GM19468 (cell line): Measurements from ENCODE around the gene PYROXD2.

Experiments
- ATAC-seq: cut with Tn5 transposase; IDR thresholded peaks from one replicate; pipeline ENCODE4 v1.9.1; 2021; ENCODE audit warnings: mild to moderate bottlenecking, moderate library complexity, moderate number of reproducible peaks; ENCODE audit not compliant: unreplicated experiment; ENCODE audit errors: extremely low read depth

The PYROXD2 gene

DNA sequence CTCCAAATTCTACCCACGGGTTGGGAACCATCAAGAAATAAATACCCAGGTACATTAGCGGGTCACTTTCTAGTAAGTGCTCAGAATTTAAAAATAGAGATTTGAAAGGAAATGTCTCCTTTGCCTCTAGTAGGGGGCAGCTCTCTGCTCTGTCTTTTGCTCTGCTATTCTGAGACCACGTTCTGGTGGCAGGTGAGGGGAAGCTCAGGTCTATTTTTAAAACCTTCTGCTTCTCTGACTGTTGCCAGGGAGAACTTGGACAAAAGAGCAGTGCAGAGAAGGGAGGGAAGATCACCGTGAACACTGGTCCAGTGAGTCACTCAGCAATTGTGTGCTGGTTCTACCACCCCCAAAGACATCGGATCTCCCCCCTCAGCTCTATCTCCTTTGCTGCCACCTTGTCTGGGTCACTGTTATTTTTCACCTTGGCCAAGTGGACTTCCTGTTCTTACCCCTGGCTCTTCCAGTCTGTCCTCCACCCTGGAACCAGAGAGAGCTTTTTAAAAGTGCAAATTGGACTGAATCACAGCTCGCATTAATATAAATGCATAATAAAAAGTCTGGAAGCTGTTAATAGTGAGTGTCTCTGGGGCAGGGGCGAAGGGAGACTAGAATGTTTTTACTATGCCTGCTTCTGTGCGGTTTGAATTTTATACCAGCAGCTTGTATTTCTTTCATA is 74.6 kb downstream of the PYROXD2 start:
- peak; percentile 30 for ATAC-seq

DNA sequence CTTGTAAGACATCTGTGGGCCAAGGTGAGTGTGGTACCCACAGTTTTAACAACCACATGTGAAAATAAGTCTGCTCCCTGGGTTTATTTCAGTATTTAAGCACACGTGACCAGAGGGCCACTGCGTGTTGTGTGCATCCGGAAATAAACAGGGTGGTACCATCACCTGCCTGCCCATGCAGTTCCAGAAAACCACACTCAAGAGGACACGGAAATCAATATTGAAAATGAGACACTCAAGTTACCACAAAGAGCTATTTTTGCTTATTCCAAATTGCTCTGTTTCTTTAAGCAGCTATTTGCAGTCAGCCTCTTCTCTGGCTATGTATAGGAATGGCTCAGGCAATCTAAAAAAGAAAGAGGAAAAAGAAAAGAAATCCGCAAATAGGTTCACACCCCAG is 75.2 kb downstream of the PYROXD2 start:
- ATAC-seq: peak; percentile 71

DNA sequence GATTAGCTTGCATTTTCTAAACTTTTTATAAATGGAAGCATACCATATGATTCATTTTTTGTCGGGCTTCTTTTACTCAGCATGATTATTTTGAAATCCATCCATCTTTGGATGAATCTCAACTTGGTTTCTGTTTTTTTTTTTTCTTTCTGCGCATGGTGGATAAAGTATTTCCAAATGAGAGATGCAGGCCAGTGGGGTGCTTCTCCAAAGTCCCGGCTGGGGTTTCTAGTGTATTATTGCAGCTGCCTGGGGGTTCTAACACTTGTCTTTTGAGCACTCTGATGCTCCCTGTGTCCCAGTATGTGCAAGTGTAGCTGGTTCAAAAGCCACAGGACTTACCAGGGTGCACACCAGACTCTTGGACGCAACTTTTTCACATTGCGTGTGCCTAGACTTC is 76.1 kb downstream of the PYROXD2 start:
- ATAC-seq: no peak

DNA sequence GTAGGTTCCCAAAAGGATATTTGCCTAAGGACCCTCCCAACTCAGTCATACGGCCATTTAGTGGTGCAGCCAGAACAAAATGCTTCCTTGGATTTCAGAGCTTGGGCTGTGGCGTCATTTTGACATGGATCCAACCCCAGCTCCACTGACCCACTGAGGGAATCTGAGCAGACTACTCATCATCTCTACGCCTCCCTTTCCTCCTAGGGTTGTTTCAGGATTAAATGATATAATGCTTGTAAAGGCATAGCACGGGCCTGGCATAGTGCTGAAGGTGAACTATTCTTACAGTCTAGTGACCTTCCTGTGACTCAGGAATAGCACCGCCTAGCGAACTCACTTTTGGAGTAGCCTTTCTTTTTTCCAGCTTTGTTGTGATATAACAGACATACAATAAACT is 76.7 kb downstream of the PYROXD2 start:
- ATAC-seq: no peak

DNA sequence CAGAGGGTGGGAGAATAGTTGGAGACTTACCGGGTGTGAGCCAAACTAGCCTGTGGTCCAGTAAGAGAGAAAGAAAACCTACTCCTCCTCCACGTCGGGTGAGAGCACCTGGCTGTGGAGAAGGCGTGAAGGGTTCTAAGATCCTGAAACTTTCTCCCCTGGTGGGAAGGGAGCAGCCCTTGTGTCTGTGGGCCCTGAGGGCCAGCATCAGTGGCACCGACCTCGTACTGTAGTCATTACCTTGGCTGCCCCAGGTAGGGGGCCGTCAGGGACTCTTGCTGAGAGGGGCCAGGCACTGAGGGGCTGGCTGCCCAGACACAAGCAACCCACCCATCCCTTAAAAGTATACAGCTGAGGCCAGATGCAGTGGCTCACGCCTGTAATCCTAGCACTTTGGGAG is 77.5 kb downstream of the PYROXD2 start:
- ATAC-seq: no peak
